Measurements from ENCODE around the gene CHMP3.

CHMP3 gene

DNA sequence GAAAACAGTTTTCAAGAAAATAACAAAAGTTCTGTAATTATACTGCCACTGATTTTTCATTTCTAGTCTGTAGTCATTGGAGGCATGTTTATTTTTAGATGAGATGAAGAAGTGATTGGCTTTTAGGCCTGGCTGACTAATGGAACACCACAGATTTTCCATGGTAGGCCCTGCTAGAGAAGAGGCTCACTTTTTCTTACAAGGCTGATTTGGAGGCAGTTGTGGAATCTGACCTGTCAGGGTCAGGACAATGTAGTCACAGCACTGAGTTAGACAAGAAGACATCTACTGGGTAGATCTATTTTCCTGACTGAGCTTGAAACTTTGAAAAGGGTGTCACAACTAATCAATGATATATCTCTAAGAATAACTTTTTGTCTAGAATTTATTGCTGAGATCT lies 78.1 kb downstream of the CHMP3 start:
- Histone ChIP-seq H3K27ac (ENCODE audit: low read length) (no peak overlapping the region), H3K4me1 (ENCODE audit: insufficient read depth, low read length) (no peaks in the 10 kb centered on the region), H3K9me3 (ENCODE audit: insufficient read depth, low read depth, low read length) (no peaks in the 10 kb centered on the region), H3K4me3 (ENCODE audit: low read length) (no peak overlapping the region), H3K9ac (ENCODE audit: low read depth, low read length) (no peak overlapping the region), H3K27me3 (ENCODE audit: insufficient read depth, low read length) (no peaks in the 10 kb centered on the region), H3K36me3 (ENCODE audit: insufficient read depth, low read depth, low read length) (peaks cover 97% of the 10 kb centered on the region)

DNA sequence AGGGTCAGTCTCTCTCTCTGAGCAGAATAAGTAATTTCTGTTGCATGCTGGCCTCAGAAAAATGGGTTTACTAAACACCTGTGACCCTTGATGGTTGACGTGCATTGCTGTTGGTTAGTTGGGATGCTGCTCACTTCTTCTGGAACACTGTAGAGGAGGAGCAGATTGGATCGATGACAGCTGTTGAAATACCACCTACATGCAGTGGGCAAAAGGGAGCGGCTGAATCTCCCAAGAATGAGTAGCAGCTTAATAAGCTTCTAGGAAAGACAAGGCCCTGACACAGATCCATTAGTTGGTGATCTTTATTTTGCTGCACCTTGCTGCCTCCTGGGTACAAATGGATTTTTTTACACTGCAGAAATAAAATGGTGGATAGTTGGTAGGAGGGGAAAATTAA lies 78.9 kb downstream of the CHMP3 start:
- no peak overlapping the region for H3K4me3 ChIP-seq (ENCODE audit: low read length)
- no peaks in the 10 kb centered on the region for H3K27me3 ChIP-seq (ENCODE audit: insufficient read depth, low read length)
- no peaks in the 10 kb centered on the region for H3K9me3 ChIP-seq (ENCODE audit: insufficient read depth, low read depth, low read length)
- H3K27ac ChIP-seq (ENCODE audit: low read length) = no peak overlapping the region
- no peaks in the 10 kb centered on the region for H3K4me1 ChIP-seq (ENCODE audit: insufficient read depth, low read length)
- peaks cover 93% of the 10 kb centered on the region for H3K36me3 ChIP-seq (ENCODE audit: insufficient read depth, low read depth, low read length)
- no peak overlapping the region for H3K9ac ChIP-seq (ENCODE audit: low read depth, low read length)

DNA sequence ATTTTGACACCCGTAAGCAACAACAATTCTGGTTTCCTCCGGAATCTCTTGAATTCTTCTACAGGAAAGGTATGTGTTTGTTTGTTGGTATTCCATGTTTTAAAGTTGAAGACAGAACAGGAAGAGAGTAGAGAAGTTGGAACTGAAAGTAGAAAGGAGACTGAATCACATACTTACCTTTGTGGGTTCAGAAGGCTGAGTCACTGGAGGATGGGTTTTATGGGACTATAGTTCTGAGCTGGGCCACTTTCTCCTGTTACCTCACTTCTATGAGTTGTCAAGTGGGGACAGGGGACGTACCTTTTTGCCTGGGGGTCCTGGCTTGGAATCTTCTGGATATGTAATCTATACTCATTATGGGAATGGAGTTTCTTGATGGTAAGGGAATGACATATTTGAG lies 81.2 kb downstream of the CHMP3 start:
- Histone ChIP-seq H3K4me3 (ENCODE audit: low read length) (no peak overlapping the region), H3K27me3 (ENCODE audit: insufficient read depth, low read length) (no peaks in the 10 kb centered on the region), H3K36me3 (ENCODE audit: insufficient read depth, low read depth, low read length) (peaks cover 96% of the 10 kb centered on the region), H3K9me3 (ENCODE audit: insufficient read depth, low read depth, low read length) (no peaks in the 10 kb centered on the region), H3K4me1 (ENCODE audit: insufficient read depth, low read length) (peaks cover 4% of the 10 kb centered on the region; the same call in 1 of the 2 replicates), H3K27ac (ENCODE audit: low read length) (no peak overlapping the region), H3K9ac (ENCODE audit: low read depth, low read length) (no peak overlapping the region)

DNA sequence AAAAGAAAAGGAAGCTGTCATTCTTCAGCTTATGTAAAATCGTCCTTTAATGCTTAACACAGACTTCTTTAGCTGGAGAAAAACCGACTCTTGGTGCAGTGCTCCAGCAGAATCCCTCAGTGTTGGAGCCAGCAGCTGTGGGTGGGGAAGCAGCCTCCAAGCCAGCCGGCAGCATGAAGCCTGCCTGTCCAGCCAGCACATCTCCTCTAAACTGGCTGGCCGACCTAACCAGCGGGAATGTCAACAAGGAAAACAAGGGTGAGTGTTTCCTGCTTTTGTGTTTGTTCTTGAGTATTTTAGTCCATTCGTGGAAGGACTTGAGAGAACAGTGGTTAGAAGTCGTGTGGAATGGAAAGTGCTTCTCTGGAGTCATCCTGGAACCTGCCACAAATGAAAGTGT lies 83.1 kb downstream of the CHMP3 start:
- H3K4me1 ChIP-seq (ENCODE audit: insufficient read depth, low read length) = peaks cover 4% of the 10 kb centered on the region; the same call in 1 of the 2 replicates
- no peaks in the 10 kb centered on the region for H3K9me3 ChIP-seq (ENCODE audit: insufficient read depth, low read depth, low read length)
- no peak overlapping the region for H3K27ac ChIP-seq (ENCODE audit: low read length)
- no peak overlapping the region for H3K9ac ChIP-seq (ENCODE audit: low read depth, low read length)
- no peaks in the 10 kb centered on the region for H3K27me3 ChIP-seq (ENCODE audit: insufficient read depth, low read length)
- peaks cover 91% of the 10 kb centered on the region for H3K36me3 ChIP-seq (ENCODE audit: insufficient read depth, low read depth, low read length)
- no peak overlapping the region for H3K4me3 ChIP-seq (ENCODE audit: low read length)

DNA sequence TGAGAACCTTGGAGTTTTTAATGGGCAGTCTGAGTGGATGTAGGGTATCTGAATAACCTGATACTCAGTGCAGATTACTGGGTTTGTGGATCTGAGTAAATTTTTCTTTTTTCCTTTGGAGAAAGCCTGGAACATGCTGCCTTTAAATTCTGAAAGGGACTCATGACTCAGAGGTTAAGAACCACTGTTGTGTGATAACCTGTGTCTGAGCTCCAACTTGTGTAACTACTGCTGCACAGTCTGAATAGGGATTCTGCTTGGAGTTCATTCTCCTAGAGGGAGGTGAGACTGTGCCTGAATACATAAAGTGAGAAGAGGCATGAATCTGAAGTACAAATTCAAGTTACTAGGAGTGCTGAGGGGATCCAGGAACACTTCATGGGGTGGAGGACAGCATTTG lies 85.9 kb downstream of the CHMP3 start:
- no peak overlapping the region for H3K27ac ChIP-seq (ENCODE audit: low read length)
- no peak overlapping the region for H3K9ac ChIP-seq (ENCODE audit: low read depth, low read length)
- no peaks in the 10 kb centered on the region for H3K9me3 ChIP-seq (ENCODE audit: insufficient read depth, low read depth, low read length)
- H3K36me3 ChIP-seq (ENCODE audit: insufficient read depth, low read depth, low read length) = peaks cover 82% of the 10 kb centered on the region
- no peaks in the 10 kb centered on the region for H3K27me3 ChIP-seq (ENCODE audit: insufficient read depth, low read length)
- peaks cover 4% of the 10 kb centered on the region; the same call in 1 of the 2 replicates for H3K4me1 ChIP-seq (ENCODE audit: insufficient read depth, low read length)
- no peak overlapping the region for H3K4me3 ChIP-seq (ENCODE audit: low read length)

DNA sequence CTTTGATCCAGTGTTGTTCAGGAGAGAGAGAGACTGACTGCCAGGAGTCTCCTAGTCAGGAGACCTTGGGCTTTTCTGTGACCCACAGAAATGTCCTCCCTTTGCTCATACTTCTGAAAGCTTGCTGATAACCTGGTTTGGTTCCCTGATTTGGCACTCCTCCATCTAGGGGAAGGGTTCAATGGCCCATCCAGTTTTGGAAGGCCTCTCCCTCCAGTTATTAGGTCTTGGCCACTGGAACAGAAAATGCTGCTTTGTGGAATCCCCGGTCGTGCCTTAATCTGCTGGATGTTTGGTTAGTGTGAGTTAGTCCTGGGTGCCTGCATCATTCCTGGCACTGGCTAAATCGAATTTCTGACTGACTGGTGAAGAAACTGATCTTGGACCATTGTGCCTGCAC lies 86.3 kb downstream of the CHMP3 start:
- Histone ChIP-seq H3K9me3 (ENCODE audit: insufficient read depth, low read depth, low read length) (no peaks in the 10 kb centered on the region), H3K27me3 (ENCODE audit: insufficient read depth, low read length) (no peaks in the 10 kb centered on the region), H3K36me3 (ENCODE audit: insufficient read depth, low read depth, low read length) (peaks cover 82% of the 10 kb centered on the region), H3K4me1 (ENCODE audit: insufficient read depth, low read length) (peaks cover 4% of the 10 kb centered on the region; the same call in 1 of the 2 replicates), H3K9ac (ENCODE audit: low read depth, low read length) (no peak overlapping the region), H3K27ac (ENCODE audit: low read length) (no peak overlapping the region), H3K4me3 (ENCODE audit: low read length) (no peak overlapping the region)

DNA sequence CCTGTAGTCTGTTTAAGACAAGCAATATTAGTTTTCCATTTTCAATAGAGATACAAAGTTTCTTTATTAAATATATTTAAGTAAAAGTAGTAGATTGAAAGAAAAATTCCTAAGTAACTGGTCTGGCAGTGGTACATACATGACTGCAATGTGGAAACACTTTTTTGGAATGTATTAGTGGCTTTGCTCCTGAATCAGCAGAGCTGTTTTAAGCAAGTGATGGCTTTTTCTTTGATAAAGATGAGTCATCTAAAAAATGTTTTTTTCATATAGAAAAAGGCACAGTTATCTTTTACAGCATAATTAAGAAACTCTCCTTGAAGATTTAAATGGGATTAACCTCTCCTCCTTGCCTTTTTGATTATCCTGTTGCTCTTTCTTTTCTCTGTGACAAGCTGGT lies 87.2 kb downstream of the CHMP3 start:
- no peaks in the 10 kb centered on the region for H3K27me3 ChIP-seq (ENCODE audit: insufficient read depth, low read length)
- H3K4me3 ChIP-seq (ENCODE audit: low read length) = no peak overlapping the region
- peaks cover 80% of the 10 kb centered on the region for H3K36me3 ChIP-seq (ENCODE audit: insufficient read depth, low read depth, low read length)
- H3K4me1 ChIP-seq (ENCODE audit: insufficient read depth, low read length) = peaks cover 4% of the 10 kb centered on the region; the same call in 1 of the 2 replicates
- no peak overlapping the region for H3K9ac ChIP-seq (ENCODE audit: low read depth, low read length)
- H3K27ac ChIP-seq (ENCODE audit: low read length) = no peak overlapping the region
- no peaks in the 10 kb centered on the region for H3K9me3 ChIP-seq (ENCODE audit: insufficient read depth, low read depth, low read length)

DNA sequence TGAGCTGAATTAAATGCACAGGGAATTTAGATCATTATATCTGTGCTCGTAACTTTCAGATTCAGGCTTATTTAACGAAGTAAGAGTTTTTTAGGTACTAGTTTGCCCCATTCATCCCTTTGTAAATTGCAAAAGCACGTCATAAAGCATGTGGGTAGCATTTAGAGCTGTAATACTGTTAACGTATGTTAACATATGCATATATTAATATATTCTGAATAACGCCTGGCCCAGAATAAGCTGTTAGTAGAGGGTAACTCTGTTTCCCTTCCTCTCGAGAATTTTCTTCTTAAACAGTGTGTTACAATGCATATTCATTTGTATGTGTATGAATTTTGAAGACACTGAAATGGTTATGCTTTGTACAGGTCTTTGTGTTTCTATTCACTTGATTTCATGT lies 91.6 kb downstream of the CHMP3 start:
- no peaks in the 10 kb centered on the region for H3K27me3 ChIP-seq (ENCODE audit: insufficient read depth, low read length)
- H3K4me3 ChIP-seq (ENCODE audit: low read length) = no peak overlapping the region
- no peaks in the 10 kb centered on the region for H3K4me1 ChIP-seq (ENCODE audit: insufficient read depth, low read length)
- peaks cover 79% of the 10 kb centered on the region for H3K36me3 ChIP-seq (ENCODE audit: insufficient read depth, low read depth, low read length)
- H3K9me3 ChIP-seq (ENCODE audit: insufficient read depth, low read depth, low read length) = no peaks in the 10 kb centered on the region
- H3K9ac ChIP-seq (ENCODE audit: low read depth, low read length) = no peak overlapping the region
- H3K27ac ChIP-seq (ENCODE audit: low read length) = no peak overlapping the region

DNA sequence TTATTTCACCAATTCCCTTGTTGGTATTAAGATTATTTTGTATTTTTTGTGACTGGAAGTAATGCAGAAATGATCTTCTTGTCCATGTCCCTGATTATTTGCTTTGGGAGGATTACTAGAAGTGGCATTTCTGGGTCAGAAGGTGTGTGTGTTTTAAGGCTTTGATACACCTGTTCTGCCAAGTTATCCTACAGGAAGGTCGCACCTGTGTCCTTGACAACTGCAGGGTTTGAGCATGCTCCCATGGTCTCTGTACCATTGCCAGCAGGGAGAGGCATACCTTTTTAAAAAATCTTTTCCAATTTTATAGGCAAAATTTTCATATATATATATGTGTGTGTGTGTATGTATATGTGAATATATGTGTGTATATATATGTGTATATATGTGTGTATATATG lies 92.4 kb downstream of the CHMP3 start:
- no peaks in the 10 kb centered on the region for H3K9me3 ChIP-seq (ENCODE audit: insufficient read depth, low read depth, low read length)
- no peaks in the 10 kb centered on the region for H3K4me1 ChIP-seq (ENCODE audit: insufficient read depth, low read length)
- no peak overlapping the region for H3K9ac ChIP-seq (ENCODE audit: low read depth, low read length)
- H3K27ac ChIP-seq (ENCODE audit: low read length) = no peak overlapping the region
- no peak overlapping the region for H3K4me3 ChIP-seq (ENCODE audit: low read length)
- no peaks in the 10 kb centered on the region for H3K27me3 ChIP-seq (ENCODE audit: insufficient read depth, low read length)
- peaks cover 83% of the 10 kb centered on the region for H3K36me3 ChIP-seq (ENCODE audit: insufficient read depth, low read depth, low read length)

DNA sequence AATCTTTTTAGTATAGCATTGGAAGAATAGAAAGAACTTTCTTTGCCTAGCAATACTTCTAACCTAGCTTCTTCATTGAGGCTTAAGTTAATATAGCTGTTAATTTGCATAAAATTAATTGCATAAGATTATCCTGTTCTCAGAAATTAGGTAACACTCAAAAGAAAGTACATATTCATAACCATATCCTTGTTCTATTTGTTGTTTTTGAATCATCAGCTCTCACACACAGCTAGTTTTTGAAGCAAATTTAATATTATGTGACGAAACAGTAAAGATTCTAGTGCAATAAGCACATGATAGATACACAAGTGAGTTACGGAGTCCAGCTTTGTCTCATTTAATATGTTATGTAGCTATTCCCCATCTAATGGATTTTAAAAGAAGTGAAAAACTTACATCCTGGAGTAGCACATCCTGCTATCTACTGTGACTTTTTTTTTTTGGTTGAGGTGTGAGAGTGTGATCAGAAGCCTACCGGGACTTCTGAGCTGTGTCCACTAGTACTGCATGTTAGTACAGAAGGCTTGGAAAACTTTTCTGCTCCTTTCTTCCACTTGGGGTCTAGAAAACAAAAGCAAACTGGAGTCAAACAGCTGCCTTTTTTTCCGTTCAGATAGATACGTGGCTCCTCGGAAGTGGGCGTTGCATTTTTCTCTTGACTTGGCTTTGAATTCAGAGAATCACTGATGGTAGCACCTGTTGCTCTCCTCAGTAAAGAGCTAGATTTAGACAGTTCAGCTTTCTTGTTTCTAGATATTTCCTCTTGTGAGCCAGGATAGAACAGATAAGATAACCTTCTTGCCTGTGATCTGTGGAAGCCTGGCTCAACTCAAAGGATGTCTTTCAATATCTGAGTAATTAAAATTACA lies 94.8 kb downstream of the CHMP3 start:
- Histone ChIP-seq H3K36me3 (ENCODE audit: insufficient read depth, low read depth, low read length) (peaks cover 93% of the 10 kb centered on the region), H3K4me1 (ENCODE audit: insufficient read depth, low read length) (no peaks in the 10 kb centered on the region), H3K4me3 (ENCODE audit: low read length) (no peak overlapping the region), H3K9ac (ENCODE audit: low read depth, low read length) (no peak overlapping the region), H3K9me3 (ENCODE audit: insufficient read depth, low read depth, low read length) (no peaks in the 10 kb centered on the region), H3K27ac (ENCODE audit: low read length) (no peak overlapping the region), H3K27me3 (ENCODE audit: insufficient read depth, low read length) (no peaks in the 10 kb centered on the region)

DNA sequence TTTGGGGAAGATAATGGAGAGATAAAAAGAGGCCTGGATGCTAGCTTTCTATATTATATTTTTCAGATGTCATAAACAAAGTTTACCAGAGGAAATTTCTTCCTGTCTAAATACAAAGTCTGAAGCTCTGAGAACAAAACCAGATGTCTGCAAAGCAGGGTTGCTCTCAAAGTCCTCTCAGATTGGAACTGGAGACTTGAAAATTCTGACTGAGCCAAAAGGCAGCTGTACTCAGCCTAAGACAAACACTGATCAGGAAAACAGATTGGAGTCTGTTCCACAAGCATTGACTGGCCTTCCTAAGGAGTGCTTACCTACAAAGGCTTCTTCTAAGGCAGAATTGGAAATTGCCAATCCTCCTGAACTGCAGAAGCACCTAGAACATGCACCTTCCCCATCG lies 96.9 kb downstream of the CHMP3 start:
- Histone ChIP-seq H3K27me3 (ENCODE audit: insufficient read depth, low read length) (no peaks in the 10 kb centered on the region), H3K36me3 (ENCODE audit: insufficient read depth, low read depth, low read length) (peaks cover 88% of the 10 kb centered on the region), H3K27ac (ENCODE audit: low read length) (no peak overlapping the region)

DNA sequence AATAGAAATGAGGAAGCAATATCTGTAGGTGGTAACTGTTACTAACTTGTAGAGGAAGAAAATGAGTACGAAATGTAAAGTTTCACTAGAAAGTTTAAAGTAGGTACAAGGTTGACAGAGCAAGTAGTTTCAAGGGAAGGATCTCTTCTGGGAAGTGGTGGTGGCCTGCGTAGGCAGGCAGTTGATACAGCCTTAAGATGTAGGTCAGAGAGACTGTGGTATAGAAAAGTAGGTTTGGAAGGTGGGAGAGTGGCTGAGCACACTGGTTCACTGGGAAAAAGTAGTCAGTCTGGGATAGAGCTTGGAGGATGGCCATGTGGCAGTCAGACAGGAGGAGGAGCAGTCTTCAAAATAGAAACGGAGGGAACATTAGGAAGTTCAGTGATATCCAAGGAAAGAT lies 98.6 kb downstream of the CHMP3 start:
- Histone ChIP-seq H3K27me3 (ENCODE audit: insufficient read depth, low read length) (no peaks in the 10 kb centered on the region), H3K36me3 (ENCODE audit: insufficient read depth, low read depth, low read length) (peaks cover 92% of the 10 kb centered on the region), H3K9me3 (ENCODE audit: insufficient read depth, low read depth, low read length) (no peaks in the 10 kb centered on the region)

More for the DNA sequence above, 96.9 kb downstream of the CHMP3 start:
- Histone ChIP-seq H3K4me1 (ENCODE audit: insufficient read depth, low read length) (no peaks in the 10 kb centered on the region), H3K4me3 (ENCODE audit: low read length) (no peak overlapping the region), H3K9ac (ENCODE audit: low read depth, low read length) (no peak overlapping the region), H3K9me3 (ENCODE audit: insufficient read depth, low read depth, low read length) (no peaks in the 10 kb centered on the region)

More for the DNA sequence above, 98.6 kb downstream of the CHMP3 start:
- no peak overlapping the region for H3K9ac ChIP-seq (ENCODE audit: low read depth, low read length)
- H3K27ac ChIP-seq (ENCODE audit: low read length) = no peak overlapping the region
- no peaks in the 10 kb centered on the region for H3K4me1 ChIP-seq (ENCODE audit: insufficient read depth, low read length)
- no peak overlapping the region for H3K4me3 ChIP-seq (ENCODE audit: low read length)
